ENCODE measurements around the gene NUP188. TPM values are rescaled to one million over a fixed set of nuclear protein-coding genes. Genes with fewer than 3 reads are reported as not detected.
A peak's percentile ranks its signal among the peaks of the same experiment; 100 is the strongest.

NUP188 gene
- total and polyA plus RNA-seq, 2 of the 13 experiments (the other 11 are each of a cell fraction or from before 2014, with no cell fraction given), result 28.0 to 38.5 TPM

DNA sequence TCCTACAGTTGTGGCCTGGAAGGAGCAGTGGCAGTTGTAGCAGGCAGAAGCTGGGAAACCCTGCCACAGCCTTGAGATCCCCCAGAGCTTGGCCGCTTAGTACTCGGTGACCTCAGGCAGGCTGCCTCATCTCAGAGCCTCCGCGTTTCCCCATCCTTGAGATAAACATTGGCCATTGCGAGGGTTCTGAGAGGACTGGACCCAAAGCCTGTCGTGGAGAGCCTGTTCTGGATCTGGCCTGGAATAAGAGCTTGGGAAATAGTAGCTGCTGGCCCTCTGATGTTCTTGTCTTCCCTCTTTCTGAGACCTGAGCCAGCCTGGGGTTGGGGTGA is 90.2 kb downstream of the NUP188 start:
- Histone ChIP-seq H3K9ac (ENCODE audit: insufficient read depth, low read depth, low read length) (peak overlapping the region; percentile 67), H3K27me3 (ENCODE audit: control insufficient read depth in 1 of 2, insufficient read depth in 2 of 2, low read length in 2 of 2) (no peaks in the 10 kb centered on the region; a peak in 1 of 5 replicates), H2AFZ (ENCODE audit: low read length) (no peak overlapping the region), H3K4me3 (replicated peaks in 1 of 3; ENCODE audit: insufficient read depth in 1 of 3, low read depth in 2 of 3, low read length in 3 of 3) (peak overlapping the region; percentile 73 to 97 (median 96)), H3K4me1 (ENCODE audit: insufficient read depth, low read length) (peaks cover 27% of the 10 kb centered on the region), H4K20me1 (ENCODE audit: insufficient read depth, low read length) (no peaks in the 10 kb centered on the region), H3K9me3 (ENCODE audit: low read length) (no peaks in the 10 kb centered on the region), H3K4me2 (ENCODE audit: low read depth, low read length) (peak overlapping the region; percentile 94), H3K36me3 (replicated peaks in 1 of 2; ENCODE audit: control insufficient read depth in 1 of 2, insufficient read depth in 2 of 2, low read length in 2 of 2) (peaks cover 3 to 14% of the 10 kb centered on the region in 2 experiments; a peak in 4 of 5 replicates), H3K27ac (ENCODE audit: extremely low read length, insufficient read depth, low read length) (peak overlapping the region; percentile 43), H3K79me2 (ENCODE audit: insufficient read depth, low read length) (peaks cover 6% of the 10 kb centered on the region)
- intact Hi-C loops (cut with micrococcal nuclease; ENCODE audit: unreplicated experiment) (loop anchor here (5.0 kb wide), 1 partner anchor 45 kb away; the partner anchor contains the start of gene DOLPP1), in situ Hi-C loops (cut with HindIII; ENCODE audit: extremely low pct_ligation_motif_present, low pct_unique_long_range_greater_than_20kb) (no loop called here)
- ATAC-seq (peak; percentile 7), DNase-seq (ENCODE audit: low spot score) (no peak), FAIRE-seq (no peak)
- no TSS peak for BruUV-seq (replicated peaks)
- POLR2A ChIA-PET, result interaction anchor here (1.0 to 2.5 kb wide), 3 partner anchors 9 to 220 kb away, joined by 3 to 13 read pairs (median 6); partner anchors contain the start of genes DOLPP1, ENDOG and SH3GLB2
- TF ChIP-seq, protein P1, sequence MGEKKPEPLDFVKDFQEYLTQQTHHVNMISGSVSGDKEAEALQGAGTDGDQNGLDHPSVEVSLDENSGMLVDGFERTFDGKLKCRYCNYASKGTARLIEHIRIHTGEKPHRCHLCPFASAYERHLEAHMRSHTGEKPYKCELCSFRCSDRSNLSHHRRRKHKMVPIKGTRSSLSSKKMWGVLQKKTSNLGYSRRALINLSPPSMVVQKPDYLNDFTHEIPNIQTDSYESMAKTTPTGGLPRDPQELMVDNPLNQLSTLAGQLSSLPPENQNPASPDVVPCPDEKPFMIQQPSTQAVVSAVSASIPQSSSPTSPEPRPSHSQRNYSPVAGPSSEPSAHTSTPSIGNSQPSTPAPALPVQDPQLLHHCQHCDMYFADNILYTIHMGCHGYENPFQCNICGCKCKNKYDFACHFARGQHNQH (CRISPR knock-in tag; IDR thresholded peaks at IDR 0.05), result no peak
- TF ChIP-seq, protein P2, sequence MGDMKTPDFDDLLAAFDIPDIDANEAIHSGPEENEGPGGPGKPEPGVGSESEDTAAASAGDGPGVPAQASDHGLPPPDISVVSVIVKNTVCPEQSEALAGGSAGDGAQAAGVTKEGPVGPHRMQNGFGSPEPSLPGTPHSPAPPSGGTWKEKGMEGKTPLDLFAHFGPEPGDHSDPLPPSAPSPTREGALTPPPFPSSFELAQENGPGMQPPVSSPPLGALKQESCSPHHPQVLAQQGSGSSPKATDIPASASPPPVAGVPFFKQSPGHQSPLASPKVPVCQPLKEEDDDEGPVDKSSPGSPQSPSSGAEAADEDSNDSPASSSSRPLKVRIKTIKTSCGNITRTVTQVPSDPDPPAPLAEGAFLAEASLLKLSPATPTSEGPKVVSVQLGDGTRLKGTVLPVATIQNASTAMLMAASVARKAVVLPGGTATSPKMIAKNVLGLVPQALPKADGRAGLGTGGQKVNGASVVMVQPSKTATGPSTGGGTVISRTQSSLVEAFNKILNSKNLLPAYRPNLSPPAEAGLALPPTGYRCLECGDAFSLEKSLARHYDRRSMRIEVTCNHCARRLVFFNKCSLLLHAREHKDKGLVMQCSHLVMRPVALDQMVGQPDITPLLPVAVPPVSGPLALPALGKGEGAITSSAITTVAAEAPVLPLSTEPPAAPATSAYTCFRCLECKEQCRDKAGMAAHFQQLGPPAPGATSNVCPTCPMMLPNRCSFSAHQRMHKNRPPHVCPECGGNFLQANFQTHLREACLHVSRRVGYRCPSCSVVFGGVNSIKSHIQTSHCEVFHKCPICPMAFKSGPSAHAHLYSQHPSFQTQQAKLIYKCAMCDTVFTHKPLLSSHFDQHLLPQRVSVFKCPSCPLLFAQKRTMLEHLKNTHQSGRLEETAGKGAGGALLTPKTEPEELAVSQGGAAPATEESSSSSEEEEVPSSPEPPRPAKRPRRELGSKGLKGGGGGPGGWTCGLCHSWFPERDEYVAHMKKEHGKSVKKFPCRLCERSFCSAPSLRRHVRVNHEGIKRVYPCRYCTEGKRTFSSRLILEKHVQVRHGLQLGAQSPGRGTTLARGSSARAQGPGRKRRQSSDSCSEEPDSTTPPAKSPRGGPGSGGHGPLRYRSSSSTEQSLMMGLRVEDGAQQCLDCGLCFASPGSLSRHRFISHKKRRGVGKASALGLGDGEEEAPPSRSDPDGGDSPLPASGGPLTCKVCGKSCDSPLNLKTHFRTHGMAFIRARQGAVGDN (CRISPR knock-in tag; IDR thresholded peaks at IDR 0.05), result peak; percentile 20; the same call in 1 of the 2 replicates
- 0 out of 2 replicates have a peak, but pooled peaks have one; percentile 5 for TF ChIP-seq SIN3A (IDR thresholded peaks at IDR 0.05; ENCODE audit: borderline replicate concordance, low read depth, low read length)
- 0 out of 2 replicates have a peak, but pooled peaks have one; percentile 16 for TF ChIP-seq ZNF589 (CRISPR knock-in tag; conservative IDR thresholded peaks at IDR 0.05)
- 6% methylated on average over 2 of the region's 6 CpGs for WGBS (ENCODE audit: low lambda C conversion rate)
- CTCF ChIA-PET (ENCODE audit: low intra/inter-chr PET ratio, low total read pairs), result no interaction called here

All from HepG2 (cell line).